DOHH2 (cell line): Measurements from ENCODE around the gene CCN5.

Experiments used
- H3F3A ChIP-seq: fragments of 200-600 bp; sonication (generic), shearing (Covaris generic); 2 replicates; pipeline ENCODE4 v1.6.0; 2016; ENCODE audit warnings: antibody characterized with exemption, mild to moderate bottlenecking; ENCODE audit not compliant: control insufficient read depth, insufficient read depth
- H3K27ac ChIP-seq: fragments of 200-600 bp; sonication (generic); 2 replicates; pipeline ENCODE4 v1.5.1; 2014; ENCODE audit warnings: low read depth, mild to moderate bottlenecking, low read length, moderate library complexity
- H3K27me3 ChIP-seq: fragments of 200-600 bp; sonication (generic); 2 replicates; pipeline ENCODE4 v1.6.1; 2014; ENCODE audit warnings: mild to moderate bottlenecking, low read length, mixed read lengths; ENCODE audit not compliant: control insufficient read depth
- H3K36me3 ChIP-seq: fragments of 200-600 bp; sonication (generic); 2 replicates; pipeline ENCODE4 v1.6.1; 2014; ENCODE audit warnings: mild to moderate bottlenecking, low read length, moderate library complexity, mixed read lengths; ENCODE audit not compliant: control insufficient read depth
- H3K4me1 ChIP-seq: fragments of 200-600 bp; sonication (generic); 2 replicates; pipeline ENCODE4 v1.6.1; 2014; ENCODE audit warnings: mild to moderate bottlenecking, low read length, mixed read lengths; ENCODE audit not compliant: control insufficient read depth
- H3K4me2 ChIP-seq: fragments of 200-600 bp; sonication (generic); 2 replicates; pipeline ENCODE4 v1.6.0; 2014; ENCODE audit warnings: mild to moderate bottlenecking, low read length, moderate library complexity
- H3K4me3 ChIP-seq: fragments of 200-600 bp; sonication (generic); 2 replicates; pipeline ENCODE4 v1.5.1; 2014; ENCODE audit warnings: mild to moderate bottlenecking, low read length, mixed read lengths
- H3K79me2 ChIP-seq: fragments of 200-600 bp; sonication (generic); 2 replicates; pipeline ENCODE4 v1.6.1; 2014; ENCODE audit warnings: mild to moderate bottlenecking, low read length, mixed read lengths; ENCODE audit not compliant: control insufficient read depth
- H3K9me2 ChIP-seq: fragments of 200-600 bp; sonication (generic); replicated peaks from 2 replicates; pipeline ENCODE4 v1.6.1; 2014; ENCODE audit warnings: mild to moderate bottlenecking, low read length, mixed read lengths; ENCODE audit not compliant: control insufficient read depth
- H3K9me3 ChIP-seq: fragments of 200-600 bp; sonication (generic); 2 replicates; pipeline ENCODE4 v1.6.1; 2014; ENCODE audit warnings: antibody characterized with exemption, low read length, mixed read lengths; ENCODE audit not compliant: control insufficient read depth, insufficient read depth
- H4K20me1 ChIP-seq: fragments of 200-600 bp; sonication (generic); 2 replicates; pipeline ENCODE4 v1.6.0; 2014; ENCODE audit warnings: low read depth, mild to moderate bottlenecking, antibody characterized with exemption, low read length, moderate library complexity; ENCODE audit not compliant: control insufficient read depth, insufficient read depth
- EZH2phosphoT487 ChIP-seq: fragments of 200-600 bp; sonication (generic); IDR thresholded peaks from 2 replicates; pipeline ENCODE4 v1.6.1; 2017; ENCODE audit warnings: borderline replicate concordance, mild to moderate bottlenecking, antibody characterized with exemption, low read length, moderate library complexity, mixed read lengths
- TF ChIP-seq, protein P1 (sequence below): fragments of 200-600 bp; sonication (generic); IDR thresholded peaks from one replicate; pipeline ENCODE4 v1.5.1; 2014; ENCODE audit warnings: antibody characterized with exemption, mild to moderate bottlenecking, low read depth, low read length; ENCODE audit not compliant: poor library complexity, severe bottlenecking

CCN5 gene

DNA sequence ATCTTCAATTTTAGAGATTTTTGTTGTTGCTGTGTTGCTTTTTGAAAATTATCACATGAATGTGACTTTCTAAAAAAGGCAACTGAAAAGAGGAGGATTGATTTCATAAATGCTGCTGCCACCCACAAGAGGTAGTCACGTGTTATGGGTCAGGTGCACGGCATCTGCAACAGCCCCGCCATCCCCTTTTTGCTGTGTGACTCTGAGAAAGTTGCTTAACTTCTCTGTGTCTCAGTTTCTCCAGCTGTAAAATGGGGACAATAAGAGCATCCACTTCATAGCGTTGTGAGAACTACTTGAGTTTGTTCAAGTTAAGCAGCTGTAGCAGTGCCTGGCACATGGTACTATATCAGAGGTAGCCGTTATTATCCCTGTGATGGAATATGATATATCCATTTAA, 10.7 kb downstream of the CCN5 start:
- H3K27me3 ChIP-seq = no peaks in the 10 kb centered on the region
- no peak overlapping the region for H3K27ac ChIP-seq
- TF ChIP-seq, protein P1, sequence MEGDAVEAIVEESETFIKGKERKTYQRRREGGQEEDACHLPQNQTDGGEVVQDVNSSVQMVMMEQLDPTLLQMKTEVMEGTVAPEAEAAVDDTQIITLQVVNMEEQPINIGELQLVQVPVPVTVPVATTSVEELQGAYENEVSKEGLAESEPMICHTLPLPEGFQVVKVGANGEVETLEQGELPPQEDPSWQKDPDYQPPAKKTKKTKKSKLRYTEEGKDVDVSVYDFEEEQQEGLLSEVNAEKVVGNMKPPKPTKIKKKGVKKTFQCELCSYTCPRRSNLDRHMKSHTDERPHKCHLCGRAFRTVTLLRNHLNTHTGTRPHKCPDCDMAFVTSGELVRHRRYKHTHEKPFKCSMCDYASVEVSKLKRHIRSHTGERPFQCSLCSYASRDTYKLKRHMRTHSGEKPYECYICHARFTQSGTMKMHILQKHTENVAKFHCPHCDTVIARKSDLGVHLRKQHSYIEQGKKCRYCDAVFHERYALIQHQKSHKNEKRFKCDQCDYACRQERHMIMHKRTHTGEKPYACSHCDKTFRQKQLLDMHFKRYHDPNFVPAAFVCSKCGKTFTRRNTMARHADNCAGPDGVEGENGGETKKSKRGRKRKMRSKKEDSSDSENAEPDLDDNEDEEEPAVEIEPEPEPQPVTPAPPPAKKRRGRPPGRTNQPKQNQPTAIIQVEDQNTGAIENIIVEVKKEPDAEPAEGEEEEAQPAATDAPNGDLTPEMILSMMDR = no peak
- TF ChIP-seq EZH2phosphoT487 = no peak

DNA sequence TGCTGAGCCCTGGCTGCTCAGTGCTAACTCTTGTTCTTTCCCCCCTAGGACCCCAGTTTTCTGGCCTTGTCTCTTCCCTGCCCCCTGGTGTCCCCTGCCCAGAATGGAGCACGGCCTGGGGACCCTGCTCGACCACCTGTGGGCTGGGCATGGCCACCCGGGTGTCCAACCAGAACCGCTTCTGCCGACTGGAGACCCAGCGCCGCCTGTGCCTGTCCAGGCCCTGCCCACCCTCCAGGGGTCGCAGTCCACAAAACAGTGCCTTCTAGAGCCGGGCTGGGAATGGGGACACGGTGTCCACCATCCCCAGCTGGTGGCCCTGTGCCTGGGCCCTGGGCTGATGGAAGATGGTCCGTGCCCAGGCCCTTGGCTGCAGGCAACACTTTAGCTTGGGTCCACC, 11.9 kb downstream of the CCN5 start:
- Histone ChIP-seq H3K27me3 (no peaks in the 10 kb centered on the region), H3K27ac (no peak overlapping the region), H3K9me3 (no peaks in the 10 kb centered on the region)

More for the DNA sequence above, 10.7 kb downstream of the CCN5 start:
- Histone ChIP-seq H3K79me2 (no peaks in the 10 kb centered on the region), H4K20me1 (no peaks in the 10 kb centered on the region), H3K4me1 (no peaks in the 10 kb centered on the region), H3K4me3 (no peak overlapping the region), H3K9me2 (no peaks in the 10 kb centered on the region), H3K36me3 (no peaks in the 10 kb centered on the region), H3K4me2 (no peak overlapping the region), H3F3A (no peaks in the 10 kb centered on the region), H3K9me3 (no peaks in the 10 kb centered on the region)

DNA sequence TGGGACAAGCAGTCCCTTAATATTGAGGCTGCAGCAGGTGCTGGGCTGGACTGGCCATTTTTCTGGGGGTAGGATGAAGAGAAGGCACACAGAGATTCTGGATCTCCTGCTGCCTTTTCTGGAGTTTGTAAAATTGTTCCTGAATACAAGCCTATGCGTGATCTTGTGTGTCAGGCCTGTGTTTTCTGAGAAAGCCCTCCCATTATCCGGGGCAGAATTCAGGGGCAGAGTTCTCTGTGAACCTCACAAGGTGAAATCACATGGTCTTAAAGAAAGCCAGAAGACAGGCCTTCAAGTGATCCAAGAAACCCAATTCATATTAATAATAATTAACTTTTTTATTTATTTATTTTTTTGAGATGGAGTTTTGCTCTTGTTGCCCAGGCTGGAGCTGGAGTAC, 12.5 kb downstream of the CCN5 start:
- Histone ChIP-seq H3K9me3 (no peaks in the 10 kb centered on the region), H3K4me1 (no peaks in the 10 kb centered on the region), H3K9me2 (no peaks in the 10 kb centered on the region), H4K20me1 (no peaks in the 10 kb centered on the region), H3K27ac (no peak overlapping the region), H3K4me3 (no peak overlapping the region), H3K36me3 (no peaks in the 10 kb centered on the region), H3K79me2 (no peaks in the 10 kb centered on the region), H3K4me2 (no peak overlapping the region), H3K27me3 (no peaks in the 10 kb centered on the region), H3F3A (no peaks in the 10 kb centered on the region)
- TF ChIP-seq EZH2phosphoT487 = no peak
- TF ChIP-seq, protein P1 = no peak

More for the DNA sequence above, 11.9 kb downstream of the CCN5 start:
- Histone ChIP-seq H3K79me2 (no peaks in the 10 kb centered on the region), H4K20me1 (no peaks in the 10 kb centered on the region), H3K36me3 (no peaks in the 10 kb centered on the region), H3F3A (no peaks in the 10 kb centered on the region), H3K9me2 (no peaks in the 10 kb centered on the region), H3K4me2 (no peak overlapping the region), H3K4me3 (no peak overlapping the region), H3K4me1 (no peaks in the 10 kb centered on the region)
- no peak for TF ChIP-seq EZH2phosphoT487
- TF ChIP-seq, protein P1 = no peak
